Mucosa of rectum (tissue), 2 donors: Measurements from ENCODE around the gene PALLD.

ENCODE experiments used
- H3K27ac ChIP-seq, 2 donors: one replicate each; pipeline ENCODE4 v1.7.0; 2013; ENCODE audit warnings: inconsistent platforms in 2 of 2, low read depth in 2 of 2, low read length in 2 of 2
- H3K27me3 ChIP-seq, 2 donors: one replicate each; pipeline ENCODE4 v1.7.0; 2013; ENCODE audit warnings: low read length in 2 of 2; ENCODE audit not compliant: control insufficient read depth in 2 of 2, insufficient read depth in 2 of 2
- H3K36me3 ChIP-seq, 2 donors: one replicate each; pipeline ENCODE4 v1.7.0; 2013; ENCODE audit warnings: low read length in 2 of 2; ENCODE audit not compliant: control insufficient read depth in 2 of 2, insufficient read depth in 2 of 2
- H3K4me1 ChIP-seq, 2 donors: one replicate each; pipeline ENCODE4 v1.7.0; 2013; ENCODE audit warnings: low read length in 2 of 2, mild to moderate bottlenecking in 1 of 2; ENCODE audit not compliant: control insufficient read depth in 2 of 2, insufficient read depth in 2 of 2
- H3K4me3 ChIP-seq, 2 donors: one replicate each; pipeline ENCODE4 v1.7.0; 2013; ENCODE audit warnings: low read length in 2 of 2
- H3K9ac ChIP-seq, 2 donors: one replicate each; pipeline ENCODE4 v1.7.0; 2013; ENCODE audit warnings: low read length in 2 of 2, low read depth in 1 of 2, mild to moderate bottlenecking in 1 of 2
- H3K9me3 ChIP-seq, 2 donors: one replicate each; pipeline ENCODE4 v1.7.0; 2013; ENCODE audit warnings: low read length in 2 of 2; ENCODE audit not compliant: control insufficient read depth in 2 of 2
- donor health status: healthy.
- donor health status: Normal muscosa, but diverticular disease.

The PALLD gene

GRCh38 chr4:168613869-168614268, 117.0 kb downstream of the PALLD start:
- Histone ChIP-seq H3K4me3 (no peak overlapping the region), H3K4me1 (no peaks in the 10 kb centered on the region), H3K27me3 (no peaks in the 10 kb centered on the region), H3K27ac (no peak overlapping the region), H3K36me3 (no peaks in the 10 kb centered on the region), H3K9me3 (no peaks in the 10 kb centered on the region), H3K9ac (no peak overlapping the region)

DNA sequence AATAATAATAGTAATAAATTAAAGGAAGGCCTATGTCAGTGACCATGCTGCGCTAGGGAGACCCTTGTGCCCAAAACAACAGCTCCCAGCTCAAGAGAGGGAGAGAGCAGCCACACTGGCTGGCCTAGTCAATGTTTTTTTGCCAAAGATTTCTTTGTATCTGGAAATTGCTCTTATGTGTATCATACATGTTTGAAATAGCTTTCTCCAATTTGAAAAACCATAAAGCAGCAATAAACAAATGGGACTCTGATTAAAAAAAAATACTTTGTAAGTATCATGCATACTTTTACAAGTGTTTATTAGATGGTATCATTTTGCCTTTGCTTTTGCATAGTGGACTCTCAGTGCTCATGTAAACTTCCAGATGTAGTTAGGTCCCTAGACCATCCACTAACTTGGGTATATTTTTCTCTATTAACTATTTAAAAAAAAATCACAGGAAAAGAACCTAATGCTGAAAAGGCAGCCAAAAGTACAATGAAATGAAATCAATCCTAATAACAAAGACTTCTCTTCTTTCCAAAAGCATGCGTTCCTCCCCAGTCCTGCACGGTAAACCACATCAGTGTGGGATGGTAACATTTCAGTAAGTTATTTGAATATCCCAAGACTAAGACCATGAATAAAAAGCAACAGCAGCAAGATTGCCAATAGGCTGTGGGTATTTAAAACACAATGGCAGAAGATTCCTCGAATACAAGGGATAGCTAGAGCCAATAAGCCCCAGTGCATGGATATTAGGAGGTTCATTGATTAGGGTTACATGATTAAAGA, 117.6 kb downstream of the PALLD start:
- H3K4me3 ChIP-seq, result no peak overlapping the region
- no peak overlapping the region for H3K27ac ChIP-seq
- H3K36me3 ChIP-seq, result no peaks in the 10 kb centered on the region
- H3K4me1 ChIP-seq, result no peaks in the 10 kb centered on the region
- no peak overlapping the region for H3K9ac ChIP-seq
- no peaks in the 10 kb centered on the region for H3K9me3 ChIP-seq
- no peaks in the 10 kb centered on the region for H3K27me3 ChIP-seq

GRCh38 chr4:168615294-168616065, 118.6 kb downstream of the PALLD start:
- no peak overlapping the region for H3K4me3 ChIP-seq
- no peak overlapping the region for H3K27ac ChIP-seq
- no peaks in the 10 kb centered on the region for H3K9me3 ChIP-seq
- no peak overlapping the region for H3K9ac ChIP-seq
- H3K36me3 ChIP-seq, result no peaks in the 10 kb centered on the region
- no peaks in the 10 kb centered on the region for H3K4me1 ChIP-seq
- H3K27me3 ChIP-seq, result no peaks in the 10 kb centered on the region

GRCh38 chr4:168618577-168619265, 121.9 kb downstream of the PALLD start:
- no peak overlapping the region for H3K9ac ChIP-seq
- no peaks in the 10 kb centered on the region for H3K36me3 ChIP-seq
- H3K27ac ChIP-seq, result no peak overlapping the region
- H3K27me3 ChIP-seq, result no peaks in the 10 kb centered on the region
- H3K4me3 ChIP-seq, result no peak overlapping the region
- no peaks in the 10 kb centered on the region for H3K9me3 ChIP-seq
- no peaks in the 10 kb centered on the region for H3K4me1 ChIP-seq

DNA sequence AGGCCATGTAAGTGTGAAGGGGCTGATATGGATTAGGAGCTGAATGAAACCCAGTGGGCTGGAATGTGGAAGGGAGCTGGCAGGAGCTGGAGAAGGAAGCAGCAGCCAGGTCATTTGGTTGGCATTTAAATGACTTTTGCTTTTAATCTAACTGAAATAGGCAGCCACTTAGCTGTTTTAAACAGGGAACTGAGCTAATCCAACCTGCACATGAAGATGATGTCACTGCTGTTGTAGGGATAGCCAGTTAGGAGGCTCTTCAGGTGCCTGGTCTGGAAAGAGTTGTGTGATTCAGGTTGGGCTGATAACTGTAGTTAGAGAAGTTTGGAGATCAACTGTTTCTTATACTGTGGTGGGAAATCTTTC, 122.4 kb downstream of the PALLD start:
- no peak overlapping the region for H3K4me3 ChIP-seq
- no peaks in the 10 kb centered on the region for H3K27me3 ChIP-seq
- no peaks in the 10 kb centered on the region for H3K36me3 ChIP-seq
- no peak overlapping the region for H3K27ac ChIP-seq
- no peaks in the 10 kb centered on the region for H3K4me1 ChIP-seq
- H3K9ac ChIP-seq, result no peak overlapping the region
- no peaks in the 10 kb centered on the region for H3K9me3 ChIP-seq

DNA sequence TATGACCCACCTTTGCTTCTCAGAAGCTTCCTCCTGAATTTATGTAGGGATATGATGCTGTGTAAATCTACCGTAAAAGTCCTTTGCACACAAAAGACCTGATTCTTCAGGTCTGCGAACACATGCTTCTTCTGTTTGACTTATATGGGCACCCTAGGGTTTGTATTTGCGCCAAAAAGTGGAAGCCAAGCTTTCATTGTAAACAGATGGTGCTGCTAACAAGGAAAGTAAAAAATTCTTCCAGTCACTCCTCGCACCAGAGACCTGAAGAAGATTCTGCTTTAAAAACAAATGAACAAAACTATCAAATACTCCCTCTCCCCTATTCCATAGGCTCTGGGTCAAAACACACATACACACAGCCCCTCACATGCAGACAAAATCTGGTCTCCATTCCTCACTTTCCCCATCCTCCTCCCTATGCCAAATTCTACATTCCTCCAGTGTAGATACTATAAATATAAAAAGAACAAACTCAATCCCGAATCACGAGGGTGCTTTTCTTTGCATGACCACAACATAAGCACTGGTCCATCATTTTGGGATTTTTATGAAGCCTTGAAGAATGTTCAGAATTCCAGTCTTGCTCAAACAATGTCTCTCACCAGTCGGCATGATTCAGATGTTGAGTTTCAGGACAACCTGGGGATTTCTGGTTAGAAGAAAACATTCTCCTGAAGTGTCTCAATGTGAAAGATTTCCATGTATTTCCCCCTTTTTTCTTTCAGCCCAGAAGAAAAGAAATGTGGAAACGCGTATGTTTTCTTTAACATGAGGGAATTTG, 125.1 kb downstream of the PALLD start:
- H3K9me3 ChIP-seq, result no peaks in the 10 kb centered on the region
- no peak overlapping the region for H3K9ac ChIP-seq
- no peaks in the 10 kb centered on the region for H3K4me1 ChIP-seq
- H3K4me3 ChIP-seq, result no peak overlapping the region
- H3K36me3 ChIP-seq, result no peaks in the 10 kb centered on the region
- H3K27me3 ChIP-seq, result no peaks in the 10 kb centered on the region
- H3K27ac ChIP-seq, result no peak overlapping the region

DNA sequence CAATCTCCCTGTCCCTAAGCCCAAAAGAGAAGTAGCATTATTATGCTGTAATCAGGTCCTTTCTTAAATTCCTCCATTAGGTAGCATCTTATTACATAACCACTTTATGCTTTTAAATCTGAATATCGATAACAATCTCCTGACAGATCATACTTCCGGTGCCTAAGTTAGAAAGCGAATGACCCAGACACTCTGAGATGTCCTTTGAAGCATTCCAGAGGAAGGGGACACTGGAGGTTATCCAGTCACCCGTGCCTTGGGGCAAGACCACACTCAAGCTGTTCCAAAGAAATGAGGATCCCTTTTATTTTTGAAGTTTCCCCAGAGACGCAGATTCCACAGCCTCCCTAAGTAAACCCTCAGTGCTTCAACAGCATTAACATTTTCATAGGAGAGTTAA, 125.7 kb downstream of the PALLD start:
- Histone ChIP-seq H3K36me3 (no peaks in the 10 kb centered on the region), H3K27ac (no peak overlapping the region), H3K9ac (no peak overlapping the region), H3K4me3 (no peak overlapping the region), H3K4me1 (no peaks in the 10 kb centered on the region), H3K9me3 (no peaks in the 10 kb centered on the region), H3K27me3 (no peaks in the 10 kb centered on the region)

- Histone ChIP-seq H3K36me3 (no peaks in the 10 kb centered on the region), H3K9ac (no peak overlapping the region), H3K4me3 (no peak overlapping the region), H3K27me3 (no peaks in the 10 kb centered on the region), H3K27ac (no peak overlapping the region), H3K4me1 (no peaks in the 10 kb centered on the region), H3K9me3 (no peaks in the 10 kb centered on the region)
These were observed 126.2 kb downstream of the PALLD start for GRCh38 chr4:168623011-168623410.

- no peak overlapping the region for H3K9ac ChIP-seq
- no peaks in the 10 kb centered on the region for H3K27me3 ChIP-seq
- H3K9me3 ChIP-seq, result no peaks in the 10 kb centered on the region
- H3K4me3 ChIP-seq, result no peak overlapping the region
- H3K27ac ChIP-seq, result no peak overlapping the region
- H3K36me3 ChIP-seq, result no peaks in the 10 kb centered on the region
- no peaks in the 10 kb centered on the region for H3K4me1 ChIP-seq
These were observed 126.6 kb downstream of the PALLD start for GRCh38 chr4:168623484-168623883.
